H1 (cell line): Measurements from ENCODE around the gene PBX1. TPM values are rescaled to one million over a fixed set of nuclear protein-coding genes. Genes with fewer than 3 reads are reported as not detected.

Experiments used
- ASH2L ChIP-seq: fragments of 200-600, 300-600 bp; sonication (generic); IDR thresholded peaks from one replicate; pipeline ENCODE4 v1.7.1; 2017; ENCODE audit warnings: low read length
- EZH2 ChIP-seq: fragments of 200-600 bp; sonication (generic); IDR thresholded peaks from 2 replicates; pipeline ENCODE4 v1.7.1; 2012; ENCODE audit warnings: low read depth, mild to moderate bottlenecking, moderate library complexity, low read length, inconsistent platforms; ENCODE audit not compliant: severe bottlenecking
- RBBP5 ChIP-seq: IDR thresholded peaks from 2 replicates; pipeline ENCODE4 v1.7.1; 2012; ENCODE audit warnings: low read depth, mild to moderate bottlenecking, inconsistent platforms, low read length, moderate library complexity, borderline replicate concordance
- ZNF274 ChIP-seq: IDR thresholded peaks from 2 replicates; pipeline ENCODE4 v1.7.0; 2012; ENCODE audit warnings: low read length, borderline replicate concordance; ENCODE audit errors: extremely low read depth
- polyA plus RNA-seq, 7 experiments: library from polyadenylated mRNA; depleted of rRNA in 3 of 7; stranded (reverse) in 5 of 7; unstranded in 2 of 7; fragments of >200 nt in 5 of 7; fragments of 200-250 nt in 2 of 7; gene quantifications; 1 replicate in 5 of 7; 2 replicates in 1 of 7; 4 replicates in 1 of 7; pipeline versions ENCODE4 v1.2.1 to v1.2.3, GENCODE V29; 2011 to 2013; ENCODE audit warnings: missing spikeins in 2 of 7, mixed read lengths in 2 of 7
- total RNA-seq: library from RNA; stranded (reverse); fragmentation: NEBNext Ultra II Directional; extraction: Animal tissue kit (Norgen Biotek cat#: 25700); gene quantifications from 2 replicates; pipeline ENCODE4 v1.2.1, GENCODE V29; 2021
- TF ChIP-seq, protein P1 (sequence below): IDR thresholded peaks from 2 replicates; pipeline ENCODE4 v1.6.1; 2012; ENCODE audit warnings: inconsistent platforms

Gene PBX1
- total and polyA plus RNA-seq, 2 of the 8 experiments (the other 6 are each of a cell fraction or from before 2014, with no cell fraction given): 87.4 to 124 TPM

DNA sequence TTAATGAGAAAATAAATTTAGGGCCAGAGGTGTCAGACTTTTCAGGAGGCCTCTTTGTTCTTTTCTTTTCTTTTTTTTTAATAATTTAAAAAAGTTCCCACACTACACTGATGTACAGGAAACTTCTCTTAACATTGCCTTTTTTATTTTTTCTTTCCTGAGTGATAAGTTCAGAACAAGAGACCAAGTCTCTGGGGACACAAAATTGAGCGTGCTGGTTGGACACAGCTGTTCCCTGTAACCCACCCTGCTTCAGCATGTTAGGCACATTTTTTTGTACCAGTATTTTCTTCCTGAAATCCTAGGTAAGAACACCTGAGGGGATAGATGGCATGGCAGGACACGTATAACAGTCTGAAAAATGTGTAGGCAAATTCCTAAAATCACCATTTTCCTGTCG, 50.1 kb downstream of the PBX1 start (continued):
- TF ChIP-seq, protein P1, sequence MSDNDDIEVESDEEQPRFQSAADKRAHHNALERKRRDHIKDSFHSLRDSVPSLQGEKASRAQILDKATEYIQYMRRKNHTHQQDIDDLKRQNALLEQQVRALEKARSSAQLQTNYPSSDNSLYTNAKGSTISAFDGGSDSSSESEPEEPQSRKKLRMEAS: no peak
- TF ChIP-seq ASH2L (no peak), RBBP5 (no peak), ZNF274 (no peak), EZH2 (no peak)
